ENCODE results near the gene S1PR3.

DNA sequence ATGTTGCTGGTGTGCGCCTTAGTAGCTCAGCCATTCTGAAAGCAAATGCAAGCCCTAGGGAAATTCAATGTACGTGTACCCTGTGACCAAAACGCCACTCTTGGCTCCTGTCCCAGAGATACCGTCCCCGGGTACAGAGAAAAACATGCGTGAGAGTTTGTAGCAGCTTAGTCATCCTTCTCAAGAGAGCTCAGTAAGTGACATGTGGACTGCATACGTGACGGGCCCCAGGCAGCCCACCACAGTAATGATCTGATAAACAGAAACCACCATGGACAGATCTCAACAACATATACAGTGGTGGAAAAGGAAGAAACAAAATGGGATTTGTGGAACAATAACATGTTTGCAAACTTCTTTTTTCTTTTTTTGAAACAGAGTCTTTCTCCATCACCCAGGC is 45.1 kb downstream of the S1PR3 start:
- TF ChIP-seq, protein P1, sequence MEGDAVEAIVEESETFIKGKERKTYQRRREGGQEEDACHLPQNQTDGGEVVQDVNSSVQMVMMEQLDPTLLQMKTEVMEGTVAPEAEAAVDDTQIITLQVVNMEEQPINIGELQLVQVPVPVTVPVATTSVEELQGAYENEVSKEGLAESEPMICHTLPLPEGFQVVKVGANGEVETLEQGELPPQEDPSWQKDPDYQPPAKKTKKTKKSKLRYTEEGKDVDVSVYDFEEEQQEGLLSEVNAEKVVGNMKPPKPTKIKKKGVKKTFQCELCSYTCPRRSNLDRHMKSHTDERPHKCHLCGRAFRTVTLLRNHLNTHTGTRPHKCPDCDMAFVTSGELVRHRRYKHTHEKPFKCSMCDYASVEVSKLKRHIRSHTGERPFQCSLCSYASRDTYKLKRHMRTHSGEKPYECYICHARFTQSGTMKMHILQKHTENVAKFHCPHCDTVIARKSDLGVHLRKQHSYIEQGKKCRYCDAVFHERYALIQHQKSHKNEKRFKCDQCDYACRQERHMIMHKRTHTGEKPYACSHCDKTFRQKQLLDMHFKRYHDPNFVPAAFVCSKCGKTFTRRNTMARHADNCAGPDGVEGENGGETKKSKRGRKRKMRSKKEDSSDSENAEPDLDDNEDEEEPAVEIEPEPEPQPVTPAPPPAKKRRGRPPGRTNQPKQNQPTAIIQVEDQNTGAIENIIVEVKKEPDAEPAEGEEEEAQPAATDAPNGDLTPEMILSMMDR (IDR thresholded peaks at IDR 0.05; ENCODE audit: extremely low read depth in 1 of 2, insufficient read depth in 1 of 2, low read depth in 1 of 2, low read length in 2 of 2), result no peak
- TF ChIP-seq POLR2AphosphoS5 (IDR thresholded peaks at IDR 0.05; ENCODE audit: insufficient read depth, low read depth, low read length), result no peak
- no peak for TF ChIP-seq EZH2 (IDR thresholded peaks at IDR 0.05; ENCODE audit: borderline replicate concordance, low read depth, low read length, severe bottlenecking)
- no peak for TF ChIP-seq FOS (IDR thresholded peaks at IDR 0.05; ENCODE audit: borderline replicate concordance, insufficient read depth, low read length)
- TF ChIP-seq, protein P2, sequence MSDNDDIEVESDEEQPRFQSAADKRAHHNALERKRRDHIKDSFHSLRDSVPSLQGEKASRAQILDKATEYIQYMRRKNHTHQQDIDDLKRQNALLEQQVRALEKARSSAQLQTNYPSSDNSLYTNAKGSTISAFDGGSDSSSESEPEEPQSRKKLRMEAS (IDR thresholded peaks at IDR 0.05; ENCODE audit: insufficient read depth, insufficient read length), result no peak

Measured in endothelial cell of umbilical vein (primary cell).